ENCODE data around the gene TSBP1. TPM values are rescaled to one million over a fixed set of nuclear protein-coding genes. Genes with fewer than 3 reads are reported as not detected.
"Not testable (repeated sequence)": the region's sequence is repeated elsewhere in the genome, so short reads cannot be mapped to it uniquely, and the experiment has no call there.

TSBP1 gene
- total RNA-seq, 4 donors from 2014 or later = not detected

DNA sequence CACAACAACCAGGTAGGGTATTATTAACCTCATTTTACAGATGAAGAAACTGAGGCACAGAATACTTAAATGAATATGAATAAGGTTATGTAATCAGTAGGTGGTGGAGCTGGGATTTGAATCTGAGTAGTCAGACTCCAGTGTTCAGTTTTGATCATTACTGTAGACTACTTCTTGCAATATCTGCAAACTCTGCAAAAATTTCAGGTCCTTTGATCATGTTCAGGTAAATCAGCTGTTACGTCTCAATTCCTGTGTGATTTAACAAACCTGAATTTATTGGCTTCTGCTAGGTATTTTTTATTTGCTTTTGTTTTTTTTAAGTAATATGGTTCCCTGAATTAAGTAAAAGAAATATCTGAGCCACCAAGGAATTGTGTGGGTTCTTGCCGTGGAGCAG is 77.1 kb downstream of the TSBP1 start:
- Histone ChIP-seq H3K36me3 (no peaks in the 10 kb centered on the region), H3K4me3 (no peak overlapping the region), H3K27ac (no peak overlapping the region), H3K9me3 (no peaks in the 10 kb centered on the region), H3K4me1 (no peaks in the 10 kb centered on the region), H3K27me3 (peaks cover 6% of the 10 kb centered on the region)
- TF ChIP-seq POLR2A (IDR thresholded peaks at IDR 0.05) (no peak), POLR2AphosphoS5 (IDR thresholded peaks at IDR 0.05) (no peak), EP300 (IDR thresholded peaks at IDR 0.05) (no peak)
- TF ChIP-seq, protein P1, sequence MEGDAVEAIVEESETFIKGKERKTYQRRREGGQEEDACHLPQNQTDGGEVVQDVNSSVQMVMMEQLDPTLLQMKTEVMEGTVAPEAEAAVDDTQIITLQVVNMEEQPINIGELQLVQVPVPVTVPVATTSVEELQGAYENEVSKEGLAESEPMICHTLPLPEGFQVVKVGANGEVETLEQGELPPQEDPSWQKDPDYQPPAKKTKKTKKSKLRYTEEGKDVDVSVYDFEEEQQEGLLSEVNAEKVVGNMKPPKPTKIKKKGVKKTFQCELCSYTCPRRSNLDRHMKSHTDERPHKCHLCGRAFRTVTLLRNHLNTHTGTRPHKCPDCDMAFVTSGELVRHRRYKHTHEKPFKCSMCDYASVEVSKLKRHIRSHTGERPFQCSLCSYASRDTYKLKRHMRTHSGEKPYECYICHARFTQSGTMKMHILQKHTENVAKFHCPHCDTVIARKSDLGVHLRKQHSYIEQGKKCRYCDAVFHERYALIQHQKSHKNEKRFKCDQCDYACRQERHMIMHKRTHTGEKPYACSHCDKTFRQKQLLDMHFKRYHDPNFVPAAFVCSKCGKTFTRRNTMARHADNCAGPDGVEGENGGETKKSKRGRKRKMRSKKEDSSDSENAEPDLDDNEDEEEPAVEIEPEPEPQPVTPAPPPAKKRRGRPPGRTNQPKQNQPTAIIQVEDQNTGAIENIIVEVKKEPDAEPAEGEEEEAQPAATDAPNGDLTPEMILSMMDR (IDR thresholded peaks at IDR 0.05) = no peak
- WGBS, 2 donors (ENCODE audit: low coverage in 1 of 2) = 93 to 95% methylated on average over 2 of the region's 2 CpGs
- ATAC-seq = no peak

DNA sequence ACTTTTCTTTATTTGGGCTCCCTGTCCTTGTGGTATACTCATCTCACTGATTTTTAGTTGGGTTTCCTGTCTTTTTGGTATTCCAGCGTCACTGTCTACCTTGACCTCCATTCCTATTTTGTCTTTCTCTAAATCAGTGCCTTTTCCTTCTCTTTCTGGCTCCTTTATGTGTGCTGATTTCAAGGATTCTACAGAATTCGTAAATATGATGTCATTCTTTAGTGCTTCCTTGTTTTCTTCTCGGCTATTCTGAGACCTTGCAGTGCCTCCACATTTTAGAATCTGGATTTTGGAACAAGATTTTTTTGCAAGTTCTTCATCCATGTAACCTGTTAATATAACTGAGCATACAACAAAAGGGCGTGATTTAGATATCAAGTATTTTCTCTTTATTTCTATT is 78.0 kb downstream of the TSBP1 start:
- 91 to 100% methylated on average over 2 to 4 of the region's 4 CpGs for whole genome bisulfite sequencing, 2 donors (ENCODE audit: low coverage in 1 of 2)
- no peaks in the 10 kb centered on the region for H3K36me3 ChIP-seq
- H3K4me3 ChIP-seq = no peak overlapping the region
- ATAC-seq = no peak
- H3K4me1 ChIP-seq = no peaks in the 10 kb centered on the region
- TF ChIP-seq POLR2A (IDR thresholded peaks at IDR 0.05) (no peak), POLR2AphosphoS5 (IDR thresholded peaks at IDR 0.05) (no peak), EP300 (IDR thresholded peaks at IDR 0.05) (no peak)
- TF ChIP-seq, protein P1 (IDR thresholded peaks at IDR 0.05) = no peak
- H3K27ac ChIP-seq = no peak overlapping the region
- H3K27me3 ChIP-seq = peaks cover 6% of the 10 kb centered on the region
- no peaks in the 10 kb centered on the region for H3K9me3 ChIP-seq

GRCh38 chr6:32291543-32291942 is 80.2 kb downstream of the TSBP1 start:
- Histone ChIP-seq H3K4me1 (no peaks in the 10 kb centered on the region), H3K9me3 (no peaks in the 10 kb centered on the region), H3K36me3 (no peaks in the 10 kb centered on the region), H3K27ac (no peak overlapping the region), H3K4me3 (no peak overlapping the region), H3K27me3 (peaks cover 6% of the 10 kb centered on the region)
- WGBS, 2 donors (ENCODE audit: low coverage in 1 of 2) = 63 to 69% methylated on average over 1 of the region's 1 CpG
- no peak for TF ChIP-seq EP300 (IDR thresholded peaks at IDR 0.05)
- TF ChIP-seq POLR2A (IDR thresholded peaks at IDR 0.05) = no peak
- no peak for TF ChIP-seq POLR2AphosphoS5 (IDR thresholded peaks at IDR 0.05)
- TF ChIP-seq, protein P1 (IDR thresholded peaks at IDR 0.05) = no peak
- no peak for ATAC-seq

DNA sequence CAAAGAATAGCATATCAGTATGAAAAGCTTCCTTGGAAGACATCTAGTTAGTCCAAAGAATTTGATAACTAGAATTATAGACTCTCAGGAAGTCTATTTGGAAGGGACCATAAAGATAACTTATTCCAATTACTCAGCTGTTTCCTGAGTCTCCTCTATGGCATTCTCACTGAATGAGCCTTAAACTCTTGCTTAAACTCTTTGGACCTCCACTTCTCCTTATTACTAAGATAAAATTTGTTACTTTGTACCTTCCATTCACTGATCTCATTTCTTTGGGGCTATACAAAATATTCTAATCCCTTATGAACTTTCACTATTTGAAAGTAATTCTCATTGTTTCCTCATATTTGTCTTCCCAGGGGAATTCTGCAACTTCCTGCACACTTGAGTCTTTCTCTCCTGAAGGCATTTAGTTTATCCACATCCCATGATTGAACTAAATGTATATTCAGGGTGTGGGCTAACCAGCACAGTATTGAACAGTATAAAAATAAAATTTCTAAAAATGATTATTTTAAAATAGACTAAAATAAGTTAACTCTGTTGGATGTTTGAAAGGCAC is 80.7 kb downstream of the TSBP1 start:
- Histone ChIP-seq H3K9me3 (no peaks in the 10 kb centered on the region), H3K36me3 (no peaks in the 10 kb centered on the region), H3K4me3 (no peak overlapping the region), H3K27me3 (peaks cover 6% of the 10 kb centered on the region), H3K27ac (no peak overlapping the region), H3K4me1 (no peaks in the 10 kb centered on the region)
- no peak for ATAC-seq
- no peak for TF ChIP-seq POLR2A (IDR thresholded peaks at IDR 0.05)
- TF ChIP-seq POLR2AphosphoS5 (IDR thresholded peaks at IDR 0.05) = no peak
- TF ChIP-seq, protein P1 (IDR thresholded peaks at IDR 0.05) = no peak
- TF ChIP-seq EP300 (IDR thresholded peaks at IDR 0.05) = no peak

GRCh38 chr6:32288426-32288825 is 83.3 kb downstream of the TSBP1 start:
- no peak for TF ChIP-seq POLR2AphosphoS5 (IDR thresholded peaks at IDR 0.05)
- TF ChIP-seq, protein P1 (IDR thresholded peaks at IDR 0.05) = no peak
- TF ChIP-seq POLR2A (IDR thresholded peaks at IDR 0.05) = no peak
- no peak for TF ChIP-seq EP300 (IDR thresholded peaks at IDR 0.05)
- H3K27me3 ChIP-seq = peaks cover 6% of the 10 kb centered on the region
- ATAC-seq = no peak
- H3K27ac ChIP-seq = no peak overlapping the region
- no peaks in the 10 kb centered on the region for H3K9me3 ChIP-seq
- no peak overlapping the region for H3K4me3 ChIP-seq
- H3K36me3 ChIP-seq = no peaks in the 10 kb centered on the region
- 44 to 57% methylated on average over 2 of the region's 2 CpGs for WGBS, 2 donors (ENCODE audit: low coverage in 1 of 2)
- no peaks in the 10 kb centered on the region for H3K4me1 ChIP-seq

DNA sequence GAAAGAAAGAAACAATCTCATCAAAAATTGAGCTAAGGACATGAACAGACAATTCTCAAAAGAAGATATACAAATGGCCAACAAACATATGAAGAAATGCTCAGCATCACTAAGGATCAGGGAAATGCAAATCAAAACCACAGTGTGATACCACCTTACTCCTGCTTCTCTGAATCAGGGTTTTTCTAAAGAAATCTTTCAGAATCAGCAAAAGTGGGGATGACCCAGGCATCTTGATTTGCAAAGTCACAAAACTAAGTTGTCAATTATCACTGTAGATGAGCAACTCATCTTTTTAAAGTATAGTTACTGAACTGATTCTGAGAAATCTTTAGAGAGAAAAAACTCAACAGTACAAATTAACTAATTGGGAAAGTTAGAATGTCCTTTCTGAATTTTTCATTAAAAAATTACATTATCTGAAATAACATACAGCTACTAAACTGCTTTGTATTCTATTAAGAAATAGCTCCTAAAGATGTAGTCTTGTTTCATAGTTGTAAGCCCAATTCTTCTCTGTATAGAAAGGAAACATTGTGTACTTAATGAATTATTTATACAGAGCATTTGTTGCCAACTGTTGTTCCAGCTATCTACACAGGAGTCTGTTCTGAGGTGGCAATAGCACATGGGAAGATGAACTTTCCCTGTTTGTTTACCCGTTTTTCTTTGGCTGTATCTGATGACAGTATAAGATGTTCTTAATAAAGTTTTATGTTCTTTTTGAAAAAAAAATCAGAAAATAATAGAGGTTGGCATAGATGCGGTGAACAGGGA is 97.7 kb downstream of the TSBP1 start:
- WGBS, 2 donors (ENCODE audit: low coverage in 1 of 2) = 96 to 100% methylated on average over 2 of the region's 2 CpGs
- ATAC-seq, H3K36me3 ChIP-seq: not testable (repeated sequence)

More for the DNA sequence above, 97.7 kb downstream of the TSBP1 start:
- H3K27ac ChIP-seq, H3K4me3 ChIP-seq, H3K27me3 ChIP-seq, H3K9me3 ChIP-seq, H3K4me1 ChIP-seq: not testable (repeated sequence)
